Midbrain (tissue), 1 donor: ENCODE data around the gene TTN.

Experiments used
- DNase-seq: peaks from one replicate; lab custom pipeline; 2025; lab: John Stamatoyannopoulos, UW

The TTN gene

GRCh38 chr2:178811901-178812300 lies 4.7 kb upstream of the TTN start:
- no peak for DNase-seq

- no peak for DNase-seq
These were observed 3.8 kb upstream of the TTN start for GRCh38 chr2:178811045-178811444.

GRCh38 chr2:178810422-178810821 lies 3.2 kb upstream of the TTN start:
- no peak for DNase-seq

- DNase-seq, result no peak
These were observed 680 bp downstream of the TTN start for GRCh38 chr2:178806543-178806942.

GRCh38 chr2:178805457-178805856 lies 1.8 kb downstream of the TTN start:
- no peak for DNase-seq

GRCh38 chr2:178804791-178805190 lies 2.4 kb downstream of the TTN start:
- no peak for DNase-seq

- no peak for DNase-seq
These were observed 6.7 kb downstream of the TTN start for GRCh38 chr2:178800510-178800909.

GRCh38 chr2:178799305-178799704 lies 7.9 kb downstream of the TTN start:
- DNase-seq, result no peak

- DNase-seq, result peak; percentile 40
These were observed 11.0 kb downstream of the TTN start for GRCh38 chr2:178796079-178796677.

- DNase-seq, result no peak
These were observed 19.3 kb downstream of the TTN start for GRCh38 chr2:178787934-178788333.

- DNase-seq, result no peak
These were observed 20.1 kb downstream of the TTN start for GRCh38 chr2:178787155-178787554.

GRCh38 chr2:178783889-178784288 lies 23.3 kb downstream of the TTN start:
- no peak for DNase-seq

GRCh38 chr2:178782236-178782635 lies 25.0 kb downstream of the TTN start:
- DNase-seq, result no peak

- no peak for DNase-seq
These were observed 29.6 kb downstream of the TTN start for GRCh38 chr2:178777577-178777976.

- no peak for DNase-seq
These were observed 30.5 kb downstream of the TTN start for GRCh38 chr2:178776751-178777150.

GRCh38 chr2:178775975-178776374 lies 31.2 kb downstream of the TTN start:
- no peak for DNase-seq

GRCh38 chr2:178770518-178770917 lies 36.7 kb downstream of the TTN start:
- DNase-seq, result no peak

- no peak for DNase-seq
These were observed 39.8 kb downstream of the TTN start for GRCh38 chr2:178767094-178768060.

GRCh38 chr2:178764097-178764496 lies 43.1 kb downstream of the TTN start:
- DNase-seq, result no peak

GRCh38 chr2:178761759-178762371 lies 45.4 kb downstream of the TTN start:
- no peak for DNase-seq

GRCh38 chr2:178756843-178757242 lies 50.4 kb downstream of the TTN start:
- no peak for DNase-seq

GRCh38 chr2:178756343-178756742 lies 50.9 kb downstream of the TTN start:
- DNase-seq, result no peak

GRCh38 chr2:178747767-178748166 lies 59.5 kb downstream of the TTN start:
- DNase-seq, result no peak
